ENCODE results near the gene HEXD.

- TF ChIP-seq EZH2 (IDR thresholded peaks at IDR 0.05; ENCODE audit: borderline replicate concordance, low read depth, low read length, severe bottlenecking) (no peak), POLR2A (IDR thresholded peaks at IDR 0.05; ENCODE audit: low read depth, low read length) (no peak), POLR2AphosphoS5 (IDR thresholded peaks at IDR 0.05; ENCODE audit: insufficient read depth, low read depth, low read length) (no peak), MAX (IDR thresholded peaks at IDR 0.05; ENCODE audit: insufficient read depth, insufficient read length) (no peak), JUN (IDR thresholded peaks at IDR 0.05; ENCODE audit: borderline replicate concordance, insufficient read depth, insufficient read length, low read depth) (no peak), MYC (IDR thresholded peaks at IDR 0.05; ENCODE audit: low read depth, low read length) (no peak)
- TF ChIP-seq, protein P1, sequence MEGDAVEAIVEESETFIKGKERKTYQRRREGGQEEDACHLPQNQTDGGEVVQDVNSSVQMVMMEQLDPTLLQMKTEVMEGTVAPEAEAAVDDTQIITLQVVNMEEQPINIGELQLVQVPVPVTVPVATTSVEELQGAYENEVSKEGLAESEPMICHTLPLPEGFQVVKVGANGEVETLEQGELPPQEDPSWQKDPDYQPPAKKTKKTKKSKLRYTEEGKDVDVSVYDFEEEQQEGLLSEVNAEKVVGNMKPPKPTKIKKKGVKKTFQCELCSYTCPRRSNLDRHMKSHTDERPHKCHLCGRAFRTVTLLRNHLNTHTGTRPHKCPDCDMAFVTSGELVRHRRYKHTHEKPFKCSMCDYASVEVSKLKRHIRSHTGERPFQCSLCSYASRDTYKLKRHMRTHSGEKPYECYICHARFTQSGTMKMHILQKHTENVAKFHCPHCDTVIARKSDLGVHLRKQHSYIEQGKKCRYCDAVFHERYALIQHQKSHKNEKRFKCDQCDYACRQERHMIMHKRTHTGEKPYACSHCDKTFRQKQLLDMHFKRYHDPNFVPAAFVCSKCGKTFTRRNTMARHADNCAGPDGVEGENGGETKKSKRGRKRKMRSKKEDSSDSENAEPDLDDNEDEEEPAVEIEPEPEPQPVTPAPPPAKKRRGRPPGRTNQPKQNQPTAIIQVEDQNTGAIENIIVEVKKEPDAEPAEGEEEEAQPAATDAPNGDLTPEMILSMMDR (IDR thresholded peaks at IDR 0.05; ENCODE audit: extremely low read depth in 1 of 2, insufficient read depth in 1 of 2, low read depth in 1 of 2, low read length in 2 of 2) = no peak
These were observed 20.5 kb upstream of the HEXD start for GRCh38 chr17:82397449-82398335.

All from endothelial cell of umbilical vein (primary cell).